Ascending aorta (tissue), 2 donors: ENCODE measurements around the gene DMRT3. TPM values are rescaled to one million over a fixed set of nuclear protein-coding genes. Genes with fewer than 3 reads are reported as not detected.

ENCODE experiments used
- DNase-seq, 2 donors: peaks; one replicate each; pipeline ENCODE4 v3.0.0-alpha.2; 2019; ENCODE audit warnings: low spot score in 2 of 2
- H3K27ac ChIP-seq, 2 donors: fragments of 200-600 bp; sonication (generic); one replicate each; pipeline ENCODE4 v1.5.1; 2016 to 2017; ENCODE audit warnings: mild to moderate bottlenecking in 1 of 2
- H3K27me3 ChIP-seq: fragments of 200-600 bp; sonication (generic); one replicate; pipeline ENCODE4 v1.5.1; 2017
- H3K36me3 ChIP-seq, 2 donors: fragments of 200-600 bp; sonication (generic); one replicate each; pipeline ENCODE4 v1.5.1; 2016
- H3K4me1 ChIP-seq, 2 donors: fragments of 200-600 bp; sonication (generic); one replicate each; pipeline ENCODE4 v1.5.1; 2016 to 2017; ENCODE audit warnings: mild to moderate bottlenecking in 1 of 2
- H3K4me3 ChIP-seq, 2 donors: fragments of 200-600 bp; sonication (generic); one replicate each; pipeline ENCODE4 v1.5.1; 2016 to 2017; ENCODE audit warnings: mild to moderate bottlenecking in 1 of 2
- H3K9me3 ChIP-seq, 2 donors: fragments of 200-600 bp; sonication (generic); one replicate each; pipeline ENCODE4 v1.5.1; 2016
- CTCF ChIP-seq, 3 experiments: fragments of 200-600 bp in 2 of 3; fragments of 450-650 bp in 1 of 3; sonication (generic) in 2 of 3; IDR thresholded peaks; one replicate each; pipeline ENCODE4 v1.5.1; 2016 to 2019; ENCODE audit warnings: antibody characterized with exemption in 3 of 3, mild to moderate bottlenecking in 1 of 3, moderate library complexity in 1 of 3
- intact Hi-C: fragments of 100-400 bp; cut with DNase I; formaldehyde crosslinking; loops from one replicate; pipeline ENCODE4 v1.15.1; 2023
- total RNA-seq: library from RNA; depleted of rRNA; stranded (reverse); fragments of >200 nt; gene quantifications from one replicate; pipeline ENCODE4 v1.1.0, GENCODE V29; 2016

The DMRT3 gene
- not detected for total RNA-seq

GRCh38 chr9:976258-976942 lies at the start of gene DMRT3:
Gene DMRT3 (plus strand): TSS chr9:976655. CDS start chr9:977002, 347 bp downstream.
- no peak for DNase-seq
- Histone ChIP-seq H3K4me1 (peaks cover 8 to 13% of the 10 kb centered on the region in 2 donors), H3K27me3 (peaks cover 22% of the 10 kb centered on the region), H3K27ac (no peak within 1 kb of the TSS), H3K9me3 (no peaks in the 10 kb centered on the region), H3K4me3 (peak within 1 kb of the TSS; percentile 27 to 39), H3K36me3 (no peaks in the 10 kb centered on the region)
- intact Hi-C loops = no loop called here
- TF ChIP-seq CTCF (IDR thresholded peaks at IDR 0.05) = no peak

- no peak for DNase-seq
- H3K27me3 ChIP-seq = no peaks in the 10 kb centered on the region
- no peaks in the 10 kb centered on the region for H3K4me1 ChIP-seq
- no peak overlapping the region for H3K4me3 ChIP-seq
- intact Hi-C loops = no loop called here
- H3K27ac ChIP-seq = no peak overlapping the region
- H3K36me3 ChIP-seq = no peaks in the 10 kb centered on the region
- H3K9me3 ChIP-seq = no peaks in the 10 kb centered on the region
- no peak for TF ChIP-seq CTCF (IDR thresholded peaks at IDR 0.05)
Observed at GRCh38 chr9:926976-927375, 49.5 kb upstream of the DMRT3 start.

GRCh38 chr9:928363-929042 lies 48.0 kb upstream of the DMRT3 start:
- H3K9me3 ChIP-seq = no peaks in the 10 kb centered on the region
- no peaks in the 10 kb centered on the region for H3K4me1 ChIP-seq
- TF ChIP-seq CTCF (IDR thresholded peaks at IDR 0.05) = no peak
- intact Hi-C loops = no loop called here
- H3K36me3 ChIP-seq = no peaks in the 10 kb centered on the region
- H3K4me3 ChIP-seq = no peak overlapping the region
- H3K27ac ChIP-seq = no peak overlapping the region
- no peaks in the 10 kb centered on the region for H3K27me3 ChIP-seq
- no peak for DNase-seq

- intact Hi-C loops = no loop called here
- no peak overlapping the region for H3K4me3 ChIP-seq
- TF ChIP-seq CTCF (IDR thresholded peaks at IDR 0.05) = no peak
Observed at GRCh38 chr9:929719-930118, 46.7 kb upstream of the DMRT3 start.

GRCh38 chr9:933356-933755 lies 43.1 kb upstream of the DMRT3 start:
- Histone ChIP-seq H3K27ac (no peak overlapping the region), H3K27me3 (no peaks in the 10 kb centered on the region), H3K4me1 (no peaks in the 10 kb centered on the region), H3K9me3 (no peaks in the 10 kb centered on the region), H3K4me3 (no peak overlapping the region), H3K36me3 (no peaks in the 10 kb centered on the region)
- TF ChIP-seq CTCF (IDR thresholded peaks at IDR 0.05) = no peak
- no peak for DNase-seq
- intact Hi-C loops = no loop called here

More at GRCh38 chr9:929719-930118, 46.7 kb upstream of the DMRT3 start:
- no peaks in the 10 kb centered on the region for H3K36me3 ChIP-seq
- no peaks in the 10 kb centered on the region for H3K9me3 ChIP-seq
- H3K4me1 ChIP-seq = no peaks in the 10 kb centered on the region
- H3K27ac ChIP-seq = no peak overlapping the region
- no peak for DNase-seq
- no peaks in the 10 kb centered on the region for H3K27me3 ChIP-seq
